Uterus (tissue), 4 donors: ENCODE measurements around the gene IQSEC3. TPM values are rescaled to one million over a fixed set of nuclear protein-coding genes. Genes with fewer than 3 reads are reported as not detected.

Experiments used
- DNase-seq, 2 donors: peaks; one replicate each; pipeline ENCODE4 v3.0.0-alpha.2; 2019 to 2020
- H3K27ac ChIP-seq, 2 donors: fragments of 200-600 bp; sonication (generic); 1 replicate in 1 of 2; 2 replicates in 1 of 2; pipeline ENCODE4 v1.5.1; 2016 to 2018
- H3K27me3 ChIP-seq, 2 donors: fragments of 200-600 bp; sonication (generic); one replicate each; pipeline ENCODE4 v1.5.1; 2018 to 2019; ENCODE audit warnings: control low read depth in 1 of 2
- H3K36me3 ChIP-seq, 2 donors: fragments of 200-600 bp; sonication (generic); one replicate each; pipeline ENCODE4 v1.5.1; 2019; ENCODE audit warnings: control low read depth in 1 of 2
- H3K4me1 ChIP-seq, 2 donors: fragments of 200-600 bp; sonication (generic); one replicate each; pipeline ENCODE4 v1.5.1; 2018 to 2019; ENCODE audit warnings: control low read depth in 1 of 2
- H3K4me3 ChIP-seq, 2 donors: fragments of 200-600 bp; sonication (generic); 1 replicate in 1 of 2; 2 replicates in 1 of 2; pipeline ENCODE4 v1.5.1; 2018 to 2019; ENCODE audit warnings: mild to moderate bottlenecking in 1 of 2
- H3K9me3 ChIP-seq, 2 donors: fragments of 200-600 bp; sonication (generic); one replicate each; pipeline ENCODE4 v1.5.1; 2019; ENCODE audit warnings: control low read depth in 1 of 2
- POLR2A ChIP-seq, 2 donors: fragments of 450-650 bp; IDR thresholded peaks; one replicate each; pipeline ENCODE4 v1.6.1; 2016; ENCODE audit warnings: antibody characterized with exemption in 2 of 2, mild to moderate bottlenecking in 1 of 2, moderate library complexity in 1 of 2
- intact Hi-C: fragments of 100-400 bp; cut with DNase I; formaldehyde crosslinking; loops from one replicate; pipeline ENCODE4 v1.15.1; 2023; ENCODE audit warnings: low total_unique reads
- total RNA-seq, 4 donors: library from RNA; depleted of rRNA in 3 of 4; stranded (reverse); fragments of >200 nt in 3 of 4; gene quantifications; one replicate each; pipeline versions ENCODE4 v1.1.0 to v1.2.4, GENCODE V29; 2014 to 2023
- TF ChIP-seq, protein P1 (sequence below), 4 experiments: fragments of 200-600 bp in 2 of 4; fragments of 450-650 bp in 2 of 4; sonication (generic) in 2 of 4; IDR thresholded peaks; one replicate each; pipeline ENCODE4 v1.5.1; 2016 to 2019; ENCODE audit warnings: antibody characterized with exemption in 4 of 4, mild to moderate bottlenecking in 2 of 4, moderate library complexity in 1 of 4
- donor health status: DM: yes; HTN: yes; CAD: no.

Gene IQSEC3
- total RNA-seq, 4 donors from 2014 or later: under 0.01 to 2.9 (median 1.3) TPM

GRCh38 chr12:172732-173161 lies 106.2 kb downstream of the IQSEC3 start:
- H3K9me3 ChIP-seq: no peaks in the 10 kb centered on the region
- H3K27ac ChIP-seq: no peak overlapping the region
- no peaks in the 10 kb centered on the region for H3K36me3 ChIP-seq
- TF ChIP-seq, protein P1, sequence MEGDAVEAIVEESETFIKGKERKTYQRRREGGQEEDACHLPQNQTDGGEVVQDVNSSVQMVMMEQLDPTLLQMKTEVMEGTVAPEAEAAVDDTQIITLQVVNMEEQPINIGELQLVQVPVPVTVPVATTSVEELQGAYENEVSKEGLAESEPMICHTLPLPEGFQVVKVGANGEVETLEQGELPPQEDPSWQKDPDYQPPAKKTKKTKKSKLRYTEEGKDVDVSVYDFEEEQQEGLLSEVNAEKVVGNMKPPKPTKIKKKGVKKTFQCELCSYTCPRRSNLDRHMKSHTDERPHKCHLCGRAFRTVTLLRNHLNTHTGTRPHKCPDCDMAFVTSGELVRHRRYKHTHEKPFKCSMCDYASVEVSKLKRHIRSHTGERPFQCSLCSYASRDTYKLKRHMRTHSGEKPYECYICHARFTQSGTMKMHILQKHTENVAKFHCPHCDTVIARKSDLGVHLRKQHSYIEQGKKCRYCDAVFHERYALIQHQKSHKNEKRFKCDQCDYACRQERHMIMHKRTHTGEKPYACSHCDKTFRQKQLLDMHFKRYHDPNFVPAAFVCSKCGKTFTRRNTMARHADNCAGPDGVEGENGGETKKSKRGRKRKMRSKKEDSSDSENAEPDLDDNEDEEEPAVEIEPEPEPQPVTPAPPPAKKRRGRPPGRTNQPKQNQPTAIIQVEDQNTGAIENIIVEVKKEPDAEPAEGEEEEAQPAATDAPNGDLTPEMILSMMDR (IDR thresholded peaks at IDR 0.05): no peak
- TF ChIP-seq POLR2A (IDR thresholded peaks at IDR 0.05): no peak
- H3K27me3 ChIP-seq: no peaks in the 10 kb centered on the region
- no peak overlapping the region for H3K4me3 ChIP-seq
- no peak for DNase-seq
- intact Hi-C loops: no loop called here
- H3K4me1 ChIP-seq: no peaks in the 10 kb centered on the region

DNA sequence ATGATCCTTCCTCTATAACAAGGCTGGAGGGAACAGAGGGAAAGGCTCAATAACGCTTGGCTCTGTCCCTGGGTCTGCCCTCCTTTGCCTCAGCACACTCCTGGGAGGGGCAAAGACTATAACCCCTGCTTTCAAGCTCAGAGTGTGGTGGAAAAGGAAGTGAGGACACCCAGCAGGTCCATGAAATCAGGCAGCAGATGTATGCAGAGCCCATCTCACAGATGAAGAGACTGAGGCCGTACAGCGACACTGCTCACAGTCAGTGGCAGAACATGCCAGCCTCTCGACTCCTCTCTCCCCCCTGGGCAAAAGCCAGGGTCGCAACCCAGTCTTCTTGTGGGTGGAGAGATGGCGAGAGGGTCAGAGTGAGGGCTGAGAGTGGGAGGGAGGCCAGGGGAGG lies 107.6 kb downstream of the IQSEC3 start:
- Histone ChIP-seq H3K4me1 (no peaks in the 10 kb centered on the region), H3K27me3 (no peaks in the 10 kb centered on the region), H3K27ac (no peak overlapping the region), H3K36me3 (no peaks in the 10 kb centered on the region), H3K9me3 (no peaks in the 10 kb centered on the region), H3K4me3 (no peak overlapping the region)
- TF ChIP-seq, protein P1 (IDR thresholded peaks at IDR 0.05): no peak
- no peak for TF ChIP-seq POLR2A (IDR thresholded peaks at IDR 0.05)
- no peak for DNase-seq
- intact Hi-C loops: no loop called here

- Histone ChIP-seq H3K27me3 (no peaks in the 10 kb centered on the region), H3K9me3 (no peaks in the 10 kb centered on the region), H3K27ac (no peak overlapping the region), H3K4me1 (no peaks in the 10 kb centered on the region), H3K4me3 (no peak overlapping the region), H3K36me3 (no peaks in the 10 kb centered on the region)
- no peak for DNase-seq
- intact Hi-C loops: no loop called here
- TF ChIP-seq, protein P1 (IDR thresholded peaks at IDR 0.05): no peak
These were observed 108.0 kb downstream of the IQSEC3 start for GRCh38 chr12:174596-174995.

GRCh38 chr12:175250-175649 lies 108.7 kb downstream of the IQSEC3 start:
- Histone ChIP-seq H3K9me3 (no peaks in the 10 kb centered on the region), H3K27me3 (no peaks in the 10 kb centered on the region), H3K27ac (no peak overlapping the region), H3K36me3 (no peaks in the 10 kb centered on the region), H3K4me1 (no peaks in the 10 kb centered on the region), H3K4me3 (no peak overlapping the region)
- intact Hi-C loops: no loop called here
- no peak for DNase-seq
- no peak for TF ChIP-seq POLR2A (IDR thresholded peaks at IDR 0.05)
- TF ChIP-seq, protein P1 (IDR thresholded peaks at IDR 0.05): no peak

DNA sequence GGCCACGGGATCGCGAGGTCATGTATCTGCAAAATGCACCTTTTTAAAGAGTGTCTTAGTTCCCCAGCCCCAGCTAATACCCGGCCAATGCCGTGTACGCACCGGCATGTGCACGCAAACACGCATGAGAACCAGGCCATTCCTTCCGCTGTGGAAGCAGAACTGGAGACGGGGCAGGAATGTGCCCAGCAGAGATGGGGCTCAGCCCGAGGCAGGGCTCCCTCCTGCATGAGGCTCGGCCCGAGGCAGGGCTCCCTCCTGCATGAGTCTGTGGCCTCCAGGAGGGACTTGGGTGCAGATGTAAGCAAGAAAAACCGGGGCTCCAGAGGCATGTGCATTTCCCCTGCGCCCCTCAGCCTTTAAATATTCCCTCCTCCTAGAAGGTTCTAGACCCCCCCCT lies 109.2 kb downstream of the IQSEC3 start:
- no peak for TF ChIP-seq POLR2A (IDR thresholded peaks at IDR 0.05)
- TF ChIP-seq, protein P1 (IDR thresholded peaks at IDR 0.05): no peak
- Histone ChIP-seq H3K27me3 (no peaks in the 10 kb centered on the region), H3K27ac (no peak overlapping the region), H3K9me3 (no peaks in the 10 kb centered on the region), H3K4me1 (no peaks in the 10 kb centered on the region), H3K4me3 (no peak overlapping the region), H3K36me3 (no peaks in the 10 kb centered on the region)
- DNase-seq: no peak
- intact Hi-C loops: no loop called here
